GM04503 (cell line): ENCODE data around the gene CYP26C1.
"Not testable (repeated sequence)": the region's sequence is repeated elsewhere in the genome, so short reads cannot be mapped to it uniquely, and the experiment has no call there.

Experiments used
- DNase-seq: peaks from one replicate; pipeline ENCODE4 v3.0.0-alpha.2; 2012; ENCODE audit warnings: low read depth

Gene CYP26C1

GRCh38 chr10:93076871-93077270, 16.3 kb downstream of the CYP26C1 start:
- DNase-seq = no peak

- no peak for DNase-seq
Measured at GRCh38 chr10:93077860-93078337, 17.3 kb downstream of the CYP26C1 start.

GRCh38 chr10:93079663-93080349, 19.2 kb downstream of the CYP26C1 start:
- no peak for DNase-seq

- no peak for DNase-seq
Measured at GRCh38 chr10:93080350-93081046, 19.9 kb downstream of the CYP26C1 start.

GRCh38 chr10:93081318-93081717, 20.7 kb downstream of the CYP26C1 start:
- DNase-seq = no peak

- DNase-seq = no peak
Measured at GRCh38 chr10:93081834-93082233, 21.2 kb downstream of the CYP26C1 start.

- DNase-seq = no peak
Measured at GRCh38 chr10:93083743-93084539, 23.3 kb downstream of the CYP26C1 start.

GRCh38 chr10:93085272-93085859, 24.8 kb downstream of the CYP26C1 start:
- DNase-seq = no peak

- no peak for DNase-seq
Measured at GRCh38 chr10:93086289-93086688, 25.7 kb downstream of the CYP26C1 start.

GRCh38 chr10:93087846-93088245, 27.2 kb downstream of the CYP26C1 start:
- DNase-seq = no peak

- DNase-seq = no peak
Measured at GRCh38 chr10:93088466-93088865, 27.9 kb downstream of the CYP26C1 start.

- DNase-seq = no peak
Measured at GRCh38 chr10:93090619-93091018, 30.0 kb downstream of the CYP26C1 start.

GRCh38 chr10:93091960-93092359, 31.4 kb downstream of the CYP26C1 start:
- DNase-seq = no peak

GRCh38 chr10:93095225-93095624, 34.6 kb downstream of the CYP26C1 start:
- DNase-seq = no peak

GRCh38 chr10:93096901-93097300, 36.3 kb downstream of the CYP26C1 start:
- DNase-seq = no peak

- DNase-seq = no peak
Measured at GRCh38 chr10:93097386-93097785, 36.8 kb downstream of the CYP26C1 start.

GRCh38 chr10:93098816-93099215, 38.2 kb downstream of the CYP26C1 start:
- DNase-seq = no peak

GRCh38 chr10:93099670-93100069, 39.1 kb downstream of the CYP26C1 start:
- no peak for DNase-seq

GRCh38 chr10:93101148-93101547, 40.5 kb downstream of the CYP26C1 start:
- DNase-seq = not testable (repeated sequence)

- no peak for DNase-seq
Measured at GRCh38 chr10:93103953-93104352, 43.4 kb downstream of the CYP26C1 start.

- peak; percentile 4 for DNase-seq
Measured at GRCh38 chr10:93106631-93107072, 46.1 kb downstream of the CYP26C1 start.

- DNase-seq = no peak
Measured at GRCh38 chr10:93110472-93111146, 50.0 kb downstream of the CYP26C1 start.
